ENCODE measurements around the gene FAM118A.

GRCh38 chr22:45343143-45343542, 33.4 kb downstream of the FAM118A start:
- TF ChIP-seq, protein P1, sequence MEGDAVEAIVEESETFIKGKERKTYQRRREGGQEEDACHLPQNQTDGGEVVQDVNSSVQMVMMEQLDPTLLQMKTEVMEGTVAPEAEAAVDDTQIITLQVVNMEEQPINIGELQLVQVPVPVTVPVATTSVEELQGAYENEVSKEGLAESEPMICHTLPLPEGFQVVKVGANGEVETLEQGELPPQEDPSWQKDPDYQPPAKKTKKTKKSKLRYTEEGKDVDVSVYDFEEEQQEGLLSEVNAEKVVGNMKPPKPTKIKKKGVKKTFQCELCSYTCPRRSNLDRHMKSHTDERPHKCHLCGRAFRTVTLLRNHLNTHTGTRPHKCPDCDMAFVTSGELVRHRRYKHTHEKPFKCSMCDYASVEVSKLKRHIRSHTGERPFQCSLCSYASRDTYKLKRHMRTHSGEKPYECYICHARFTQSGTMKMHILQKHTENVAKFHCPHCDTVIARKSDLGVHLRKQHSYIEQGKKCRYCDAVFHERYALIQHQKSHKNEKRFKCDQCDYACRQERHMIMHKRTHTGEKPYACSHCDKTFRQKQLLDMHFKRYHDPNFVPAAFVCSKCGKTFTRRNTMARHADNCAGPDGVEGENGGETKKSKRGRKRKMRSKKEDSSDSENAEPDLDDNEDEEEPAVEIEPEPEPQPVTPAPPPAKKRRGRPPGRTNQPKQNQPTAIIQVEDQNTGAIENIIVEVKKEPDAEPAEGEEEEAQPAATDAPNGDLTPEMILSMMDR (IDR thresholded peaks at IDR 0.05): no peak
- TF ChIP-seq NFE2L1 (CRISPR knock-in tag; IDR thresholded peaks at IDR 0.05) (no peak), RORB (CRISPR knock-in tag; IDR thresholded peaks at IDR 0.05) (no peak), CREB1 (CRISPR knock-in tag; IDR thresholded peaks at IDR 0.05) (no peak), ZNF423 (CRISPR knock-in tag; IDR thresholded peaks at IDR 0.05) (no peak), CBFB (CRISPR knock-in tag; IDR thresholded peaks at IDR 0.05; ENCODE audit: low read depth) (no peak), ZNF396 (CRISPR knock-in tag; IDR thresholded peaks at IDR 0.05; ENCODE audit: borderline replicate concordance) (no peak)
- TF ChIP-seq, protein P2, sequence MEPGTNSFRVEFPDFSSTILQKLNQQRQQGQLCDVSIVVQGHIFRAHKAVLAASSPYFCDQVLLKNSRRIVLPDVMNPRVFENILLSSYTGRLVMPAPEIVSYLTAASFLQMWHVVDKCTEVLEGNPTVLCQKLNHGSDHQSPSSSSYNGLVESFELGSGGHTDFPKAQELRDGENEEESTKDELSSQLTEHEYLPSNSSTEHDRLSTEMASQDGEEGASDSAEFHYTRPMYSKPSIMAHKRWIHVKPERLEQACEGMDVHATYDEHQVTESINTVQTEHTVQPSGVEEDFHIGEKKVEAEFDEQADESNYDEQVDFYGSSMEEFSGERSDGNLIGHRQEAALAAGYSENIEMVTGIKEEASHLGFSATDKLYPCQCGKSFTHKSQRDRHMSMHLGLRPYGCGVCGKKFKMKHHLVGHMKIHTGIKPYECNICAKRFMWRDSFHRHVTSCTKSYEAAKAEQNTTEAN (CRISPR knock-in tag; IDR thresholded peaks at IDR 0.05): no peak
- TF ChIP-seq, protein P3, sequence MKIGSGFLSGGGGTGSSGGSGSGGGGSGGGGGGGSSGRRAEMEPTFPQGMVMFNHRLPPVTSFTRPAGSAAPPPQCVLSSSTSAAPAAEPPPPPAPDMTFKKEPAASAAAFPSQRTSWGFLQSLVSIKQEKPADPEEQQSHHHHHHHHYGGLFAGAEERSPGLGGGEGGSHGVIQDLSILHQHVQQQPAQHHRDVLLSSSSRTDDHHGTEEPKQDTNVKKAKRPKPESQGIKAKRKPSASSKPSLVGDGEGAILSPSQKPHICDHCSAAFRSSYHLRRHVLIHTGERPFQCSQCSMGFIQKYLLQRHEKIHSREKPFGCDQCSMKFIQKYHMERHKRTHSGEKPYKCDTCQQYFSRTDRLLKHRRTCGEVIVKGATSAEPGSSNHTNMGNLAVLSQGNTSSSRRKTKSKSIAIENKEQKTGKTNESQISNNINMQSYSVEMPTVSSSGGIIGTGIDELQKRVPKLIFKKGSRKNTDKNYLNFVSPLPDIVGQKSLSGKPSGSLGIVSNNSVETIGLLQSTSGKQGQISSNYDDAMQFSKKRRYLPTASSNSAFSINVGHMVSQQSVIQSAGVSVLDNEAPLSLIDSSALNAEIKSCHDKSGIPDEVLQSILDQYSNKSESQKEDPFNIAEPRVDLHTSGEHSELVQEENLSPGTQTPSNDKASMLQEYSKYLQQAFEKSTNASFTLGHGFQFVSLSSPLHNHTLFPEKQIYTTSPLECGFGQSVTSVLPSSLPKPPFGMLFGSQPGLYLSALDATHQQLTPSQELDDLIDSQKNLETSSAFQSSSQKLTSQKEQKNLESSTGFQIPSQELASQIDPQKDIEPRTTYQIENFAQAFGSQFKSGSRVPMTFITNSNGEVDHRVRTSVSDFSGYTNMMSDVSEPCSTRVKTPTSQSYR (CRISPR knock-in tag; IDR thresholded peaks at IDR 0.05): no peak

All from WTC11 (cell line).